DND-41 (cell line): Measurements from ENCODE around the gene GTF2A2.

Experiments
- CTCF ChIP-seq: IDR thresholded peaks from 2 replicates; pipeline ENCODE4 v1.5.1; 2012; ENCODE audit warnings: borderline replicate concordance, low read length, moderate library complexity, mild to moderate bottlenecking; ENCODE audit not compliant: poor library complexity, severe bottlenecking; ENCODE audit errors: extremely low read depth
- EZH2 ChIP-seq: IDR thresholded peaks from 3 replicates; pipeline ENCODE4 v1.6.1; 2012; ENCODE audit warnings: borderline replicate concordance, low read depth, mild to moderate bottlenecking, moderate library complexity, low read length, inconsistent platforms; ENCODE audit not compliant: severe bottlenecking

GRCh38 chr15:59605994-59606393, 51.3 kb downstream of the GTF2A2 start:
- TF ChIP-seq CTCF (no peak), EZH2 (no peak)
